ENCODE results near the gene MYO10.

MYO10 gene

DNA sequence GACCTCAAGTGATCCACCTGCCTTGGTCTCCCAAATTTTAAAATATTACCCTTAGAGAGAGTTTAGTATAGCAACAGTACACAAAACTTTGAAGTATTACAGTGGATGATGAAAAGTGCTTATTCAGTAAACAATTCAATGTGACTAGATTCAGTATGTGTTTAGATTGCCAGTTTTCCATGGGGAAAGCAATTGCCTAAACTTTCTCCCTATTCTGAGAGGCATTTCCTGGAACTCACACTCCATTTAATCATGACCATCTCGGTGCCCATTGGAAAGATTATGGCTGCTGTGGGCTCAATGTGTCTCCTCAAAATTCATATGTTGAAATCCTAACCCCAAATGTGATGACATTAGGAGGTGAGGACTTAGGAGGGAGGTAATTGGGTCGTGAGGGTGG lies 38.9 kb upstream of the MYO10 start:
- no peak overlapping the region for H3K4me2 ChIP-seq
- peaks cover 17% of the 10 kb centered on the region for H3K4me1 ChIP-seq (ENCODE audit: low read depth, poor library complexity, severe bottlenecking)

DNA sequence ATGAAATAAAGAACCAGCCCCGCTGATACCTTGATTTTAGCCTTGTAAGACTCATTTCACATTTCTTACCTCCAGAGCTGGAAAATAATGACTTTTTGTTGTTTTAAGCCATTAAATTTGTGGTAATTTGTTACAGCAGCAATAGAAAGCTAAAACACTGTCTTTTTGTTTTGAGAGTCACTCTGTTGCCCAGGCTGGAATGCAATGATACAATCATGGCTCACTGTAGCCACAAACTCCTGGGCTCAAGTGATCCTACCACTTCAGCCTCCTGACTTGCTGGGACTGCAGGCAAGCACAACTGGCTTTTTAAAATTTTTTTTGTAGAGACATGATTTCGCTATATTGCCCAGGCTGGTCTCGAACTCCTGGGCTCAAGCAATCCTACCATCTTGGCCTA lies 34.7 kb upstream of the MYO10 start:
- TF ChIP-seq, protein P1, sequence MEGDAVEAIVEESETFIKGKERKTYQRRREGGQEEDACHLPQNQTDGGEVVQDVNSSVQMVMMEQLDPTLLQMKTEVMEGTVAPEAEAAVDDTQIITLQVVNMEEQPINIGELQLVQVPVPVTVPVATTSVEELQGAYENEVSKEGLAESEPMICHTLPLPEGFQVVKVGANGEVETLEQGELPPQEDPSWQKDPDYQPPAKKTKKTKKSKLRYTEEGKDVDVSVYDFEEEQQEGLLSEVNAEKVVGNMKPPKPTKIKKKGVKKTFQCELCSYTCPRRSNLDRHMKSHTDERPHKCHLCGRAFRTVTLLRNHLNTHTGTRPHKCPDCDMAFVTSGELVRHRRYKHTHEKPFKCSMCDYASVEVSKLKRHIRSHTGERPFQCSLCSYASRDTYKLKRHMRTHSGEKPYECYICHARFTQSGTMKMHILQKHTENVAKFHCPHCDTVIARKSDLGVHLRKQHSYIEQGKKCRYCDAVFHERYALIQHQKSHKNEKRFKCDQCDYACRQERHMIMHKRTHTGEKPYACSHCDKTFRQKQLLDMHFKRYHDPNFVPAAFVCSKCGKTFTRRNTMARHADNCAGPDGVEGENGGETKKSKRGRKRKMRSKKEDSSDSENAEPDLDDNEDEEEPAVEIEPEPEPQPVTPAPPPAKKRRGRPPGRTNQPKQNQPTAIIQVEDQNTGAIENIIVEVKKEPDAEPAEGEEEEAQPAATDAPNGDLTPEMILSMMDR (conservative IDR thresholded peaks at IDR 0.05; ENCODE audit: low read depth, low read length): no peak
- Histone ChIP-seq H4K20me1 (ENCODE audit: insufficient read depth) (no peaks in the 10 kb centered on the region), H3K9ac (no peak overlapping the region), H3K79me2 (ENCODE audit: insufficient read depth, low read depth) (no peaks in the 10 kb centered on the region), H3K4me2 (no peak overlapping the region), H3K27ac (no peak overlapping the region), H3K4me3 (IDR thresholded peaks at IDR 0.05; ENCODE audit: insufficient read depth, low read depth, low read length) (no peak overlapping the region), H3K27me3 (ENCODE audit: insufficient read depth, low read depth) (no peaks in the 10 kb centered on the region), H2AFZ (ENCODE audit: low read depth) (no peak overlapping the region), H3K4me1 (ENCODE audit: low read depth, poor library complexity, severe bottlenecking) (peaks cover 9% of the 10 kb centered on the region), H3K36me3 (ENCODE audit: insufficient read depth) (no peaks in the 10 kb centered on the region)

More for the DNA sequence above, 38.9 kb upstream of the MYO10 start:
- H3K36me3 ChIP-seq (ENCODE audit: insufficient read depth): no peaks in the 10 kb centered on the region
- no peak overlapping the region for H2AFZ ChIP-seq (ENCODE audit: low read depth)
- H4K20me1 ChIP-seq (ENCODE audit: insufficient read depth): no peaks in the 10 kb centered on the region
- H3K79me2 ChIP-seq (ENCODE audit: insufficient read depth, low read depth): no peaks in the 10 kb centered on the region
- no peaks in the 10 kb centered on the region for H3K27me3 ChIP-seq (ENCODE audit: insufficient read depth, low read depth)
- TF ChIP-seq, protein P1 (conservative IDR thresholded peaks at IDR 0.05; ENCODE audit: low read depth, low read length): no peak
- H3K27ac ChIP-seq: no peak overlapping the region
- H3K4me3 ChIP-seq (IDR thresholded peaks at IDR 0.05; ENCODE audit: insufficient read depth, low read depth, low read length): no peak overlapping the region
- no peak overlapping the region for H3K9ac ChIP-seq

DNA sequence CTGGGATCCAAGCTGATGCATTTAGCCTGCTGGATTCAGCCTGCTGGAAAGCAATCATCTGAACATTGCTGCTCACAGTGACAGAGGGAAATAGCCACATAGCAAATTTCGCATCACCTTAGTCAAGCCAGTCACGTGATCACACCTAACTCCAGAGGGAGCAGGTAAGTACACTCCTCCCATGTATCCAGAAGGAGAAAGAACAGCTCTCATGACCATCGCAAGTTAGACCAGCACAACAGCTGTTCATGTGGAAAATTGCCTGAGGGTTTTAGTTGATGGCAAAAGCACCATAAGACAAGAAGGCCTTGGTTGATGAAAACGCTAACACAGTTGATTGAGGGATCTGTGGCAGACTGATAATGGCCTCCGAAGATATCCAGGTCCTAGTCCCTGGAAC lies 34.2 kb upstream of the MYO10 start:
- Histone ChIP-seq H3K4me3 (IDR thresholded peaks at IDR 0.05; ENCODE audit: insufficient read depth, low read depth, low read length) (no peak overlapping the region), H3K27ac (no peak overlapping the region), H4K20me1 (ENCODE audit: insufficient read depth) (no peaks in the 10 kb centered on the region), H3K79me2 (ENCODE audit: insufficient read depth, low read depth) (no peaks in the 10 kb centered on the region), H3K9ac (no peak overlapping the region), H2AFZ (ENCODE audit: low read depth) (no peak overlapping the region), H3K4me1 (ENCODE audit: low read depth, poor library complexity, severe bottlenecking) (peaks cover 3% of the 10 kb centered on the region), H3K36me3 (ENCODE audit: insufficient read depth) (no peaks in the 10 kb centered on the region), H3K27me3 (ENCODE audit: insufficient read depth, low read depth) (no peaks in the 10 kb centered on the region), H3K4me2 (no peak overlapping the region)
- TF ChIP-seq, protein P1 (conservative IDR thresholded peaks at IDR 0.05; ENCODE audit: low read depth, low read length): no peak

DNA sequence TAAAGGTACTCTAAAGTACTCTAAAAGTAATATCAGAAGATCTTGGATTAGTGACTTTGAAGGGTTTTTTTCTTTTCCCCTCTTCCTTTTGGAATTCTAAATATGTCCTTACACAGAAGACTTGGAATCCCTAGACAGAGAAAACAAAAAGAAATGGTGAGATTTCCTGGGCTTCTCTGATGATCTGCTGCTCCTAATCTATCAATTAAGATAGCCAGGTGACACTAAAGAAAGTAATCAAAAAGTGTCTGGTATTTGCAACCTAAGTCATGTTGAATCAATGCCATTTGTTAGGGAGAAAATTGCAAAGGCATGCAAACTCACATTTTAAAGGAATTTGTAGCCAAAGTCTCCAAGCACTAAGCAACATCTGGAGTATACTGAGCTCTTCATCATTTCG lies 29.5 kb upstream of the MYO10 start:
- Histone ChIP-seq H3K27ac (no peak overlapping the region), H3K4me1 (ENCODE audit: low read depth, poor library complexity, severe bottlenecking) (no peaks in the 10 kb centered on the region), H3K4me2 (no peak overlapping the region), H4K20me1 (ENCODE audit: insufficient read depth) (no peaks in the 10 kb centered on the region), H3K27me3 (ENCODE audit: insufficient read depth, low read depth) (no peaks in the 10 kb centered on the region), H3K9ac (no peak overlapping the region), H3K4me3 (IDR thresholded peaks at IDR 0.05; ENCODE audit: insufficient read depth, low read depth, low read length) (no peak overlapping the region), H3K36me3 (ENCODE audit: insufficient read depth) (no peaks in the 10 kb centered on the region), H2AFZ (ENCODE audit: low read depth) (no peak overlapping the region), H3K79me2 (ENCODE audit: insufficient read depth, low read depth) (no peaks in the 10 kb centered on the region)
- TF ChIP-seq, protein P1 (conservative IDR thresholded peaks at IDR 0.05; ENCODE audit: low read depth, low read length): no peak
